Stimulated activated naive CD8-positive, alpha-beta T cell treated with anti-CD3 and anti-CD28 coated beads, Interleukin-15, Interleukin-2, amounts not matched to agents 100 ng/mL and 50 ng/mL, for 24 hours (primary cell): ENCODE results near the gene POLR1A.

Experiments
- H3K27ac Mint-ChIP-seq: one replicate; pipeline ENCODE4 v1.8.0; 2021; ENCODE audit warnings: mild to moderate bottlenecking, mixed read lengths
- H3K27me3 Mint-ChIP-seq: one replicate; pipeline ENCODE4 v1.8.0; 2021; ENCODE audit warnings: mixed read lengths
- H3K36me3 Mint-ChIP-seq: one replicate; pipeline ENCODE4 v1.8.0; 2021; ENCODE audit warnings: low read depth, mixed read lengths
- H3K4me1 Mint-ChIP-seq: one replicate; pipeline ENCODE4 v1.8.0; 2021; ENCODE audit warnings: low read depth, mixed read lengths
- H3K4me3 Mint-ChIP-seq: one replicate; pipeline ENCODE4 v1.8.0; 2021; ENCODE audit warnings: mild to moderate bottlenecking, mixed read lengths
- H3K9me3 Mint-ChIP-seq: one replicate; pipeline ENCODE4 v1.8.0; 2021; ENCODE audit warnings: mixed read lengths

The POLR1A gene

DNA sequence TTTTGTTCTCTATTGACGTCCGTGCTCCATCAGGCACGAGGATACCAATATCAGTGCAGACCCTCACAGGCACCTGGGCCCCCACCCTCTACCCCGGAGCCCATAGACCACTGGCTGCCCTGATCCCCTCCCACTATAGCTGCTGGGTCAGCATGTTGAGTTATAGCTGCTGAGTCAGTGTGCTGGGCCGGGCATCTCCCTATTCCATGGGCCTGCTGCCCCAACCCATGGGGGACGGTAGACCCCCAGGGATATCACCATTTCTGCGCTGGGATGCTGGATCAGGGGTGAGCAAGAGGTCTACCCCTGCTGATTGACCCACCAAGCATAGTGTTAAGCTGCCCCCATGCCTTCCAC is 116.8 kb downstream of the POLR1A start:
- no peaks in the 10 kb centered on the region for H3K36me3 Mint-ChIP-seq
- H3K4me3 Mint-ChIP-seq = no peak overlapping the region
- peaks cover 10% of the 10 kb centered on the region for H3K4me1 Mint-ChIP-seq
- H3K27ac Mint-ChIP-seq = no peak overlapping the region
- H3K9me3 Mint-ChIP-seq = no peaks in the 10 kb centered on the region
- H3K27me3 Mint-ChIP-seq = no peaks in the 10 kb centered on the region

DNA sequence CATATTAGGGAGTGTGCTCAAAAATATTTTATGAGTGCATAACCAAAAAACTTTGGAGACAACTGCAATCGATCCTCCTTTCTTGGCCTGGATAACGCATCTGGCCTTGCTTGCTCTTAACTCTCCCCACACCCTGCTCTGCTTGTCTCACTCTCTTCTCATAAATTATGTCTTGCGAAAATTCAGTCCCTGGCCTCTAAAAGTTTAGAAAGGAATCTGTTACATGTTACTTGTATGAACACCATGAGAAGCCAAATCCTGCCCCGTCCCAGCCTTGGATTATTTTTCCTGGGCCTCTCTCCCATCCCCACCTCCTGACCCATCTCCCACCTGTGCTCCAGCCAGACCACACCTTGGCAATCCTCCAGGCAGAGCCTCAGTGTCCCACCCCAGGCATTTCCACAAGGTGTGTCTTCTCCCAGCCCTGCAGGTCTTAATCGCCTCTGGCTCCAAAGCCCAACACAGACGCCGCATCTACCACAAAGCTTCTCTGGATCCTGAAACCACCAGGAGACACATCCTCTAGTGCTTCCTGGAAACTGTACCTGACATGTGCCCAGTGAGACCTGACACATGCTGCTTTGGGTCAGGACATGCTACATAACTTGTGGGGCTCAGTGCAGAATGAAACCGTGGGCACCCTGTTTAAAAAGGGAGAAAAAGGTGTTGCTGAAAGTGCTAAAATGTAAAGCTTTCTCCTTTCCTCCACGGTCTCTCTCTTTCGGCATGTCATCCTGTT is 117.3 kb downstream of the POLR1A start:
- H3K4me1 Mint-ChIP-seq = peaks cover 6% of the 10 kb centered on the region
- H3K9me3 Mint-ChIP-seq = no peaks in the 10 kb centered on the region
- no peaks in the 10 kb centered on the region for H3K27me3 Mint-ChIP-seq
- H3K27ac Mint-ChIP-seq = no peak overlapping the region
- H3K4me3 Mint-ChIP-seq = no peak overlapping the region
- H3K36me3 Mint-ChIP-seq = no peaks in the 10 kb centered on the region

DNA sequence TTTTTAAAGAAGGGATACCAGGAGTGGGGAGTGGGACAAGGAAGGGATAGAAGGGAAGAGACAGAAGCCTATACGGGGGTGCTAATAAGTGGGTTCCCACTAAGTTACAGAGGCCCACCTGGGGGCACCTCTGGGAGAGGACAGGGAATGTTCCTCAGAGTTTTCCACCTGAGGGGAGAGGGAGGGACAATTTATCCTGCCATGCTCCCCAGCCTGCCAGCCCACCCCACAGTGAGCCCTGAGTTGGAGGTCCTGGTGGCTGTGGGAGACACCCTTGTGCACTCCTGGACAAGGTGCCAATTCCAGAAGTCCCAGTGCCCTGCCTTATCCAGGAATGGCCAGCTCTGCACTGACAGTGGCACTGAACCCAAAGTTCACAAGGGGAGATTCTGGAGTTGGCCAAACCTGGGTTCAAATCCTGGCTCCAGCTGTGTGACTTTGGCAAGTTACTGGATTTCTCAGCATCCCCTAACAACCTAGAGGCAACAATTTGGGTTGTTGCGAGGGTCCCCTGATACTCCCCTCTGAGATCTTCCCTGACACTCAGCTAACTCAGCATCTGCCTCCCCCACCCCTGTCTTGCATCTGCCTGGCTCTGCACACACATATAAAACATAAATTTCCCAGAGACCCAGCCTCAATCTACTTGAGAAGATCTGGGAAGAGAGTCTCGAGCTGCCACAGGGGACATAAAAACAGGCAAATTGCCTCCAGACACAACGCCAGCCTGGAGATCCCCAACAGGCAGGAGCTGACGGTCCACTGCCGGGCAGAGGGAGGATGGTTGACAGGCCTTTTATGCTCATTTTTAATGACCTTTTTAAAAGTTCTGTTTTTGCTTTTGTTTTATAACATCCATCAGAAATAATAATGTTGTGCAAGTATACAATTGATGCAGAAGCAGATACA is 118.2 kb downstream of the POLR1A start:
- no peak overlapping the region for H3K4me3 Mint-ChIP-seq
- no peaks in the 10 kb centered on the region for H3K27me3 Mint-ChIP-seq
- H3K9me3 Mint-ChIP-seq = no peaks in the 10 kb centered on the region
- H3K36me3 Mint-ChIP-seq = no peaks in the 10 kb centered on the region
- H3K27ac Mint-ChIP-seq = peak overlapping the region; percentile 5
- peaks cover 3% of the 10 kb centered on the region for H3K4me1 Mint-ChIP-seq

DNA sequence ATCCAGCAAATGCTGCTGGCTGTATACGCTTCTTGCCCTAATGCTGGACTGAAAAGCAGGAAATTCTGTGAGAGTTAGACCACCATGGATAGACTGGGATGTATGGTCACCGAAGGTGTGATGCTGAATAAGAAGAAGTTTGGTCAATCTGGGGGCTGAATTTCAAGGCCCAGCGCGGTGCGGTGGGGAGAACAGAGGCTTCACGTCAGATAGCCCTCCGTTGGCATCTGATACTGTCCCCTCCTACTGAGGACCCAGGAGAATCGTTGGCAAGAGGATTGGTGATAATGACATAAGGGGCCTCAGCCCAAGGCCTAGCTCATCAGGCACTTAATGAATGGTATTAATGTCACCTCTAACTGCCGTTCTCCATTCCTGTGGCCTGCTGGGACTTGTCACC is 119.6 kb downstream of the POLR1A start:
- Mint-ChIP-seq H3K27me3 (no peaks in the 10 kb centered on the region), H3K27ac (no peak overlapping the region), H3K4me1 (no peaks in the 10 kb centered on the region), H3K36me3 (no peaks in the 10 kb centered on the region), H3K4me3 (no peak overlapping the region), H3K9me3 (no peaks in the 10 kb centered on the region)

DNA sequence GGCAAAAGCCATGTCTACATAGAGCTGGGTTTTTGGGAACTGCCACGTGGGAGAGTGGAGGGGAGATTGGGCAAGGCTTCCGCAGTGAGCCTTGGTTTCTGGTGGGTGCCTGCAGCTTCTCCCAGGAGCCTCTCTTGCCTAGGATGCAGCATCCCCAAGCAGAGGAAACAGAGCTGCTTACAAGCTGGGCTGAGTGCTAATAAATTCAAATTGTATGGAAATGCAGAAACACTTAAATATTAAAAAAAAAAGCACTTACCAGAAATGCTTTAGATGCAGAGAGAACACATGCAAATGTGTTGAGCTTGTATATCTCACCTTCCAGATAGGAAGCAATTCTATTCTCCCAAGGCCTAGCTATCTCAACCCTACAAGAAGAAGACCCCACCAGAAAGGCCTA is 120.9 kb downstream of the POLR1A start:
- no peaks in the 10 kb centered on the region for H3K36me3 Mint-ChIP-seq
- H3K27ac Mint-ChIP-seq = no peak overlapping the region
- no peaks in the 10 kb centered on the region for H3K9me3 Mint-ChIP-seq
- no peak overlapping the region for H3K4me3 Mint-ChIP-seq
- no peaks in the 10 kb centered on the region for H3K27me3 Mint-ChIP-seq
- no peaks in the 10 kb centered on the region for H3K4me1 Mint-ChIP-seq

DNA sequence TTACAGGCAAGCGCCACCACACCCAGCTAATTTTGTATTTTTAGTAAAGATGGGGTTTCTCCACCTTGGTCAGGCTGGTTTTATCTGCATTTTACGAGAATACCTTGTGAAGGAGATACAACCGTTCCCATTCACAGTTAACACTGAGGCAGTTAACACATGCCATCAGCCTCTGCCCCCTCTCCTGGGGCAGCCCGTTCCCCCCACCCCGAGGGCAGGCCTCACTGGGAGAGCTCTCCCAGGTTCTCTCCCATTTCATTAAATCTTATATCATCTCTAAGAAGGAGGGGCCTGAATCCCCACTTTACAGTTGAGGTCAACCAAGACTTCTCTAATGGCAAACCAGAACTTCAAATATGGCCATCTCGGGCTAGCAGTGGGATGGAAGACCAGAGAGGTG is 121.9 kb downstream of the POLR1A start:
- H3K36me3 Mint-ChIP-seq = no peaks in the 10 kb centered on the region
- H3K4me3 Mint-ChIP-seq = no peak overlapping the region
- no peak overlapping the region for H3K27ac Mint-ChIP-seq
- H3K4me1 Mint-ChIP-seq = peaks cover 4% of the 10 kb centered on the region
- H3K9me3 Mint-ChIP-seq = no peaks in the 10 kb centered on the region
- no peaks in the 10 kb centered on the region for H3K27me3 Mint-ChIP-seq

DNA sequence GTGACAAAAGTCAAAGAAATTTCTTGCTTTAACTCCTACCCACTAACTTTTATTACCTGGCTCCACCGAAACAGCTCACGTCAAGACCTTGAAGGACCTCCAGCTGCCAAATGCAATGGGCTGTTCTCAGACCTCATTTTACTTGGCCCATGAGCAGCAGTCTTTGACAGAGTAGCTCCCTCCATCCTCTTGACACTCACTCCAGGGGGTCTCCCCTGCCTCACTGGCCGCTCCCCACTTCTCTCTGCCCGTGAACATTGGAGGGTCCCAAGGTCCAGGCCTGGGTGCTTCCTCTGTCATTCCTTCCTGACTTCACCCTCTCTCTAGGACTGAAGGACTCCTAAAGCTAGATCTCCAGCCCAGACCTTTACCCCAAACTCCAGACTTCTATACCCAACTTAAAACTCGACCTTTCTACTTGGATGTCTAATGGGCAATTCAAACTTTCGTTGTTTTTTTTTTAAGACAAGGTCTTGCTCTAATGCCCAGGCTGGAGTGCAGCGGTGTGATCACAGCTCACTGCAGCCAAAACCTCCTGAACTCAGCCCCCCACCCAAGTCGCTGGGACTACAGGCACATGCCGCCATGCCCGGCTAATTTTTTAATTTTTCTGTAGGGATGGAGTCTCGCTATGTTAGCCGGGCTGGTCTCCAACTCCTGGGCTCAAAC is 124.0 kb downstream of the POLR1A start:
- Mint-ChIP-seq H3K36me3 (no peaks in the 10 kb centered on the region), H3K9me3 (no peaks in the 10 kb centered on the region), H3K27me3 (no peaks in the 10 kb centered on the region), H3K27ac (no peak overlapping the region), H3K4me1 (peaks cover 4% of the 10 kb centered on the region), H3K4me3 (no peak overlapping the region)

DNA sequence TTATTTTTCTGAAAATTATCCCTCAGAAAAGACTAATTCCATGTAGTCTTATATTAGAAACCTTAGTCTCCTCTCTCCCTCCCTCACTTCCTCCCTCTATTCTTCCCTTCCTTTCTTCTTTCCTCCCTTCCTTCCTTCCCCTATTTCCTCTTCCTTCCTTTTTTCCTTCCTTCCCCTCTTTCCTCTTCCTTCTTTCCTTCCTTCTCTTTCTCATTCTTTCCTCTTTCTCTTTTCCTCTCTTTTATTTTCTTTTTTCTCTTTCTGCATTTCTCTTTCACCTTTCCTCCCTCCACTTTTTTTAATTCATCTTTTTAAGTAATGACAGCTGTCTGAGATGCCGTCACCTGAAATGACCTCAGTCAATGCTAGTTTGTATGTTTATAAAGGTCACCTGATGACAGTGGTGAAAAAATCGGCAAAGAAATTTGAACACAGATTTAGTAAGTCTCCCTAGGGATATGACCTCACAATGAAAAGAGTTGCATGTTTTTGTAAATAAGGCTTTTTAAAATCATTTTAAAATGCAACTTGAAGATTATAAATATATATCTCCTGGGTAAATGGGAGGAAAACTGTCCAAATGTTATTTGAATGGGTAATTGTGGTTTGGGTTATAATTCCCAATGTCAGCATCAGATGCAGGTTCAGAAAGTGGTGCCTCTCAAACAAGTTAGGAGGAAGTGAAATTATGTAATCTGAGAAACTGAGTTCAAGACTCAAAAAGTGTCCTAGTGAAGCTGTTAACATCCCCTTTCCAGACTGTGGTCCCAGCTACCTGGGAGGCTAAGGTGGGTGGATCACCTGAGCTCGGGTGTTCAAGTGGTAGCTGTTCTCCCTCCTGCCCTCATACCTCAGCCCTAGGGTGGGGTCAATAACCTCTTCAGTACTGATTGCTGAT is 126.6 kb downstream of the POLR1A start:
- Mint-ChIP-seq H3K4me1 (peaks cover 4% of the 10 kb centered on the region), H3K9me3 (no peaks in the 10 kb centered on the region), H3K27ac (no peak overlapping the region), H3K27me3 (no peaks in the 10 kb centered on the region), H3K36me3 (no peaks in the 10 kb centered on the region), H3K4me3 (no peak overlapping the region)

DNA sequence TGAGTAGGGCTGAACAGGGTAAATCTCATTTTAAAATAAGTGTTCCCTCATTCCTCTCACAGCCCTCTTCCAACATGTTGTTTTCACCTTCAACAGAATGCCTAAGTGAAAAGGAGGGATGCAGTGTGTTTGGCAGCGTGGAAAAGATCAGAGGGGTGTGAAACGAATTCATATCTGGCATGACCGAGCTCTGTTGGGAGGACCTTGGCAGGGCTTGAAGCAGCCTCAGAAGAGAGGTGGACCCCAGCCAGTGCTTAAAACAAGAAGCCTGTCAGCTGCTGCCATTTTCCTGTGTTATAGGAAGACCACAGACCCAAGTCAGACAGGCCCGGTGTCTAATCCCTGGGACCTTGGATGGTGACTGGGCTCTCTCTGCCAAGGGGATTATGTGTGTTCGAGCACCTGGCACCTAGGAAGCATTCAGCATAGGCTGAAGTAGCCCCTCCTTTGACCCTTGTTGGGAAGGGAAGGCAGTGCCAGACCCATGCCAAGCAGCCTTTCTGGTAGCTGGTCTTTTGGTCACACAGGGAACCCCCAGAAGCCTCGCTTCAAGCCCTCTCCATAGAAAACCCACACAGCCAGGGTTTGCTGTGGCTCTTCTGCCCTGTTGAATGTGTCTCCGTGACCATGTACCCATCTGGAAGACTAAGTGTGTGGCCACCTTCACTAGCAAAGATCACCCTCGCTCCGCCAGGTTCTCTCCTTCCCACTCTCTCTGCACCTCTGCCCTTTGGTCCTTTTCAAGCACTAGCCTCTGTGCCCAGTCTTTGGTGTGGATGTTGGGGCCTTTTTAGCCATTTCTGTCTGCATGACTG is 129.4 kb downstream of the POLR1A start:
- Mint-ChIP-seq H3K9me3 (peaks cover 6% of the 10 kb centered on the region), H3K27ac (no peak overlapping the region), H3K36me3 (no peaks in the 10 kb centered on the region), H3K4me3 (no peak overlapping the region), H3K4me1 (peaks cover 4% of the 10 kb centered on the region), H3K27me3 (no peaks in the 10 kb centered on the region)

DNA sequence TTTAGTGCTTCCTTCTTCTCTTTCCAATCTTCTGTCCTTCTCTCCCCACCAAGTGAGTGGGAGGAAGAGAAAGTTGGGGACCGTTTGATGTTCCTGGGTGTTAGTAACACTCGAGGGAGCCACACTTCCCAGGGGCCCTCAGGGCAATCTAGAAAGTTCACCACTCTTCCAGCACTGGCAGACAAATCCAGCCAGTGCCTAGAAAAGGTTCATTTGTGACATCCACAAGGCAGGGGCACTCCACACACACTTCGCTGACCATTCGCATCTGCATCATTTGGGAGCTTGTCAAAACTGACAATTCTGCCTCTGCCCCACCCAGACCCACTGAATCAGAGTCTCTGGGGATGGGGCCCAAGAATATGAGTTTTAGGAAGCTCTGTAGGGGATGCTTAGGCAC is 130.1 kb downstream of the POLR1A start:
- no peak overlapping the region for H3K4me3 Mint-ChIP-seq
- no peak overlapping the region for H3K27ac Mint-ChIP-seq
- H3K9me3 Mint-ChIP-seq = peaks cover 6% of the 10 kb centered on the region
- H3K27me3 Mint-ChIP-seq = no peaks in the 10 kb centered on the region
- peaks cover 4% of the 10 kb centered on the region for H3K4me1 Mint-ChIP-seq
- no peaks in the 10 kb centered on the region for H3K36me3 Mint-ChIP-seq

DNA sequence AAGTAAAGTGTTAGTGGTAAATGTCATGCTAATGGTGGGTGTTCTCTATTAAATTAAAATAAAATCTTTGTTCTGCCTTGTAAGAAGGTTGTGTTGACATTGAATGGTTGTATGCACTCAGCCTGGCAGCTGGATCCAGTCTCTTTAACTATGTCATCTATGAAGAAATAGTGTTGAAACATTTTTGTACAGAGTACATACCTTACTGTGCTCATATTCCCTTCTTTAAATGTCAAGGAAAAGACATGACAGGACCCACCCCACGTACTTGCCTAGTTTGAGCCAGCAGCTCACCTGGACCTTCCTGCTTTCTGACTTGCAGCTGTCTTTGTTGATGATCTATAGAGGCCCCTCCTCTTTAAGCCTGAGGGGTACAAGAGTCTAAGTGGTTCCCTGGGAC is 131.3 kb downstream of the POLR1A start:
- peaks cover 6% of the 10 kb centered on the region for H3K9me3 Mint-ChIP-seq
- H3K27ac Mint-ChIP-seq = no peak overlapping the region
- H3K4me1 Mint-ChIP-seq = peaks cover 2% of the 10 kb centered on the region
- H3K36me3 Mint-ChIP-seq = no peaks in the 10 kb centered on the region
- no peak overlapping the region for H3K4me3 Mint-ChIP-seq
- no peaks in the 10 kb centered on the region for H3K27me3 Mint-ChIP-seq

DNA sequence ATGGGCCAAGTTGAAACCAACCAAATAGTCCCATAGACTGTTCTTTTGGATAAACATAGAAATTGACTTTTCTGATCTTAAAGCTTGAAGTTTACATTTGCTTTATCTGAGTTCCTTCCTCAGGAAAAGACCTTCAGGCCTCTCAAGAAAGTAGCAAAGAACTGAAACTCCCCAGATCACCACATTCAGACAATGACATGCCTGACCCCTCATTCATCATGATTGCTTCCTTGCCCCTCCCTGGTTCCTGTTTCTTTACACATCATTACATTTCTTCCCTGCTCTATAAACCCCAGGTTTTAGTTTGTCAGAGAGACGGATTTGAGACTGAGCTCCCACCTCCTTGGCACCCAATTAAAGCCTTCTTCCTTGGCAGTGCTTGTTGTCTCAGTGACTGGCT is 133.3 kb downstream of the POLR1A start:
- H3K4me1 Mint-ChIP-seq = no peaks in the 10 kb centered on the region
- H3K4me3 Mint-ChIP-seq = no peak overlapping the region

DNA sequence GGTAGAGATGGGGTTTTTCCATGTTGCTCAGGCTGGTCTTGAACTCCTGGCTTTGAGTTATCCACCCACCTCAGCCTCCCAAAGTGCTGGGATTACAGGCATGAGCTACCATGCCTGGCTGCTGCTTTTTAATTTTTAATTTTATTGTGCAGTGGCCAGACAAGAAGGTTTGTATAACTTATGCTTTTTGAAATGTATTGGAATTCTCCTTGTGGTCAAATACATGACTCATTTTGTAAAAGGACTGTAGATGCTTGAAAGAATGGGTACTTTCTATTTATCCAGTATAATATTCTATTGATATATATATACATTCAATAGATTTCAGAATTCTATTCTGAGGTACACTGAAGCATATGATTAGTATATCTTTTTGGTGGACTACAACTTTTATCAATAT is 134.3 kb downstream of the POLR1A start:
- Mint-ChIP-seq H3K4me3 (no peak overlapping the region), H3K9me3 (peaks cover 6% of the 10 kb centered on the region), H3K4me1 (no peaks in the 10 kb centered on the region), H3K27ac (no peak overlapping the region), H3K36me3 (no peaks in the 10 kb centered on the region), H3K27me3 (no peaks in the 10 kb centered on the region)

More for the DNA sequence above, 133.3 kb downstream of the POLR1A start:
- Mint-ChIP-seq H3K27me3 (no peaks in the 10 kb centered on the region), H3K27ac (no peak overlapping the region), H3K36me3 (no peaks in the 10 kb centered on the region), H3K9me3 (peaks cover 6% of the 10 kb centered on the region)
